Right hindlimb (tissue), 1 donor: Measurements from ENCODE around the gene CNTN2.
A peak's percentile ranks its signal among the peaks of the same experiment; 100 is the strongest.

Experiments
- DNase-seq: peaks from one replicate; pipeline ENCODE4 v3.0.0-alpha.2; 2018

CNTN2 gene

DNA sequence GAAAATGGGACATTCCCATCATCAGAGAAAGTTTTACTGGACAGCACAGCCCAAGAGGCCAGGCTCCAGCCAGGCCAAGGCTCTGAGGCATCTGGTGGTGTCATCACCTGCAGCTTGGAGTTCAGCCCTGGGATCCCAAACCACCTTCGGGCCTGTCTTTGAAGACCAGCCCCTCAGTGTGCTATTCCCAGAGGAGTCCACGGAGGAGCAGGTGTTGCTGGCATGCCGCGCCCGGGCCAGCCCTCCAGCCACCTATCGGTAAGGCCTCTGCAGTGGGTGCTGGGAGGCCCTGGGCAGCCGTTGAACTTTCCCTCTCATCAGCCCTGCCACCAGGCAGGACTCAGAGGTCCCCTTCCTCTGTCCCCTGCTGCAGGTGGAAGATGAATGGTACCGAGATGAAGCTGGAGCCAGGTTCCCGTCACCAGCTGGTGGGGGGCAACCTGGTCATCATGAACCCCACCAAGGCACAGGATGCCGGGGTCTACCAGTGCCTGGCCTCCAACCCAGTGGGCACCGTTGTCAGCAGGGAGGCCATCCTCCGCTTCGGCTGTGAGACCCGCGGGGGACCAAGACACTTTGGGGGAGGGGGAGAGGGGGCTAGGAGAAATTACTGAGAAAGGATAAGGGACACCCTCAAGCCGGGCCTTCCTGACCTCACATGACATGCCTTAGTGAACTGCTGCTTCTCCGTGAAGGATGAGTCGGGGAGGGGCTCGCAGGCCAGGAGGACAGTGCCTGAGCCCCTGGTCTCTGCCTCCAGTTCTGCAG lies 15.0 kb downstream of the CNTN2 start:
- no peak for DNase-seq

DNA sequence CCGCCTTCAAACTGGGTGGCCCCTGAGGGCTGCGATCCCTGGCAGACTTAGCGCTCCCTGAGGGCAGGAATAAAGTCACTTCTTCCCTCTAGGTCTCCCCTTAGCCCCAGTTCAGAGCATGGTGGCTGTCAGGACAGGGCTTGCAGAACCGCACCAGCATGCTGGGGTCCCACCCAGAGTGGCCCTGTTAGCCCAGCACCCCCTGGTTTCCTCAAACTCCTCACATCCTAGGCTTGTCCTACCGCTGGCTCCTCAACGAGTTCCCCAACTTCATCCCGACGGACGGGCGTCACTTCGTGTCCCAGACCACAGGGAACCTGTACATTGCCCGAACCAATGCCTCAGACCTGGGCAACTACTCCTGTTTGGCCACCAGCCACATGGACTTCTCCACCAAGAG lies 15.8 kb downstream of the CNTN2 start:
- no peak for DNase-seq

DNA sequence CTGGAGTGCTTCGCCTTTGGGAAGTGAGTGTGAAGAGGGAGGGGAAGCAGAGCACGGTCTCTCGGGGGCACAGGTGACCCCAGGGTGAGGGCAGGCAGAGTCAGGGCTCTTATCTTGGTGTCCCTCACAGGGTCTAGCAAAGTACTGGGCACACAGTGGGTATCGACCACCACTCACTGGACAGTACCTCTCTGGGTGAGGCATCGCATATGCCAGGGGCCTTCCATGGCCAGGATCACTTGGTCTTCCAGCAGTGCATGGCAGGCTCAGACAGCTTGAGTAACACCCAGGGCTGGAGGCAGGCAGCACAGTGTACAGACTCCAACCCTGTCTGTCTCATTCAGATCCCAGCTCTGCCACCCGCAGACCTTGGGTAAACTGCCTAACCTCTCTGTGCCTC lies 16.6 kb downstream of the CNTN2 start:
- DNase-seq: no peak

DNA sequence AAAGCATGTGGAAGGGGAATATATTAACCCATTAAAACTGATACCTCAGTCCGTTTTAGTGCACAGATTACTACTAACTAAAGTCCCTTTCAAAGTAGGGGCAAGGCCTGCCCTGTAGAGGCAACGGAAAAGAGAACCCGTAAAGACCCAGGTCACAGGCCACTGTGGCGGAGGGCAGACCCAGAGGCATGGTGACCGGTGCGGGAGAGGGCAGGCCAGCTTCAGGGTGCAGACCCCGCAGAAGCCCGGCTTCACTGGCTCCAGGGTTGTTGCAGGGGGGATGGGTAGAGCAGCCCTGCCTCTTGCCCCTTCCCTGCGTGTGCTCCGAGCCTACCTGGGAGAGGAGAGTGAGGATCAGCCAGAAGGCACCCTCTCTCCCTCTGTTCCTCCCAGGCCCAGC lies 17.7 kb downstream of the CNTN2 start:
- DNase-seq: no peak

DNA sequence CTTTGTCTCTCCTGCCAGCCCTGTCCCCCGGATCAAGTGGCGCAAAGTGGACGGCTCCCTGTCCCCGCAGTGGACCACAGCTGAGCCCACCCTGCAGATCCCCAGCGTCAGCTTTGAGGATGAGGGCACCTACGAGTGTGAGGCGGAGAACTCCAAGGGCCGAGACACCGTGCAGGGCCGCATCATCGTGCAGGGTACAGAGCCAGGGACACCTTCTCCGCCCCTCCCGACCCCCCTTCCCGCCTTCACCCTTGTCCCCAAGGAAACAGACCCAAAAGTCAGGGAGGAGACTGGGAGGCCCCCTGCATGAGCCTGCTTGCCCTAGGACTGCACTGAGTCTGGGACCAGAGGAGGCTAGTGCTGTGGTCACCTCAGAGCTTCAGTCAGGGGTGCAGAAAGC lies 18.2 kb downstream of the CNTN2 start:
- no peak for DNase-seq

DNA sequence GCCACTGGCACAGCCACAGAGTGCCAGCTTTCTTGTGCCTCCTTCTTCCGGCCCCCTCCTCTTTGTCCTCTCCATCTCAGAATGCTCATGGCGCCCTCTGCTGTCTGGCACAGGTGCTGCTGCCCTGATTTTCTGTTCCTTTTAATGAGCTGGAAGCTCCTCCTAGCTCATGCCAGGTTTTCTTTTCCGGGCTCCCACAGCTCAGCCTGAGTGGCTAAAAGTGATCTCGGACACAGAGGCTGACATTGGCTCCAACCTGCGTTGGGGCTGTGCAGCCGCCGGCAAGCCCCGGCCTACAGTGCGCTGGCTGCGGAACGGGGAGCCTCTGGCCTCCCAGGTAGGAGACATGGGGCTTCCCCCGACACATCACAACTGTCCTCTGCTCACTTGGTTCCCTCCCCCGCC lies 18.7 kb downstream of the CNTN2 start:
- peak; percentile 86 for DNase-seq

DNA sequence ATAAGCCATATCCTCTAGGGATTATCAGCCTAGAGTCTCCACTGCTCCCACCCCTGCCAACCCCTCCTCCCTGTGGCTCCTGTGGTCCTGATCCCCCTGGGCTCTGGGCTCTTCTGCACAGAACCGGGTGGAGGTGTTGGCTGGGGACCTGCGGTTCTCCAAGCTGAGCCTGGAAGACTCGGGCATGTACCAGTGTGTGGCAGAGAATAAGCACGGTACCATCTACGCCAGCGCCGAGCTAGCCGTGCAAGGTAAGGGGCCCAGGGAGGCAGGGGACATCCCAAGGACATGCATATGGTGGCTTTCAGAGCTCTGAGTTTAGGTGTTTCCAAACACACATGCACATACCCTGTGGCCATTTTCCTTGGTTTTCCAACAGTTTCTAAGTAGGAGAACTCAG lies 19.3 kb downstream of the CNTN2 start:
- no peak for DNase-seq

DNA sequence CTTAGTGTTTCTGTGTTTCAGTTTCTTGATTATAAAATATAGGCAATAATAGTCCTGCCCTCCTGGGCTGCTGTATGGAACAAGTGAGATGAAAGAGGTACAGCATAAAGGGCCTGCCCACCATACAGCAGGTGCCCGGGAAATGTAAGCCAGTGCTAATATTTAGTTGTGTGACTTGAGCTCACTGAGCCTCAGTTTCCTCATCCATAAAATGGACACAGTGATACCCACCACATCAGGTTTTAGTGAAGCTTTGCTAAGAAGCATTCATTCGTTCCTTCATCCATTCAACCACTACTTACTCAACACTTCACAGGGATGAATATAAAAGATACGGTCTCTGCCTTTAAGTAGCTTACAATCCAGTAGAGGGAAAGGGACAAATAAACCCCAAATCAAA lies 19.9 kb downstream of the CNTN2 start:
- DNase-seq: no peak

DNA sequence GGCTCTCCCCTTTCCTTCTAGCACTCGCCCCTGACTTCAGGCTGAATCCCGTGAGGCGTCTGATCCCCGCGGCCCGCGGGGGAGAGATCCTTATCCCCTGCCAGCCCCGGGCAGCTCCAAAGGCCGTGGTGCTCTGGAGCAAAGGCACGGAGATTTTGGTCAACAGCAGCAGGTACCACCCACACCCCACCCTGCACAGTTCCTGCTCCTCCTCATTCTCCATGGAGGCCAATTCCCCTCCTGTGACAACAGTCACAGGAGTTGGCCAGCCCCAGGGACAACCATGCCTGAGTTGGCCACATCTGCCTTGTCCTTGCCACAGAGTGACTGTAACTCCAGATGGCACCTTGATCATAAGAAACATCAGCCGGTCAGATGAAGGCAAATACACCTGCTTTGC lies 21.3 kb downstream of the CNTN2 start:
- DNase-seq: no peak

DNA sequence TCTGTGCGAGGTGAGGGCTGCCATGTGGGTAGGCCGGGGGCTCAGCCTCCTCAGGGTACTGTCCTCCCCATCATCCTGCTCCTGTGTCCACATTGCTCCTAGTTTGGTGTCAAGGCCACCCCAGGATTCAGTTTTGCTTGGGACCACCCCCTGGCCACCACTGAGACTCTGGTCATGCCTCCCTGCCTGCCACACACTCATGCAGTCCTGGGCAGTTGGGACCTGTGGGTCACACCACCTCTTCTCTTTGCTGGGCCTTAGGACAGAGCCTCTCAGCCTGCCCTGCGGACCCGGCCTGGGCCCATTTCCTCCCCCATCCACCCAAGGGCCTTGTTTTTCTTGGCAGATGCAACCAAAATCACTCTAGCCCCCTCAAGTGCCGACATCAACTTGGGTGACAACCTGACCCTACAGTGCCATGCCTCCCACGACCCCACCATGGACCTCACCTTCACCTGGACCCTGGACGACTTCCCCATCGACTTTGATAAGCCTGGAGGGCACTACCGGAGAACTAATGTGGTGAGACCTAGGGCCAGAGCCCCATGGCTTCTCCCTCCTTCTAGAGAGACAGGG lies 21.8 kb downstream of the CNTN2 start:
- no peak for DNase-seq

DNA sequence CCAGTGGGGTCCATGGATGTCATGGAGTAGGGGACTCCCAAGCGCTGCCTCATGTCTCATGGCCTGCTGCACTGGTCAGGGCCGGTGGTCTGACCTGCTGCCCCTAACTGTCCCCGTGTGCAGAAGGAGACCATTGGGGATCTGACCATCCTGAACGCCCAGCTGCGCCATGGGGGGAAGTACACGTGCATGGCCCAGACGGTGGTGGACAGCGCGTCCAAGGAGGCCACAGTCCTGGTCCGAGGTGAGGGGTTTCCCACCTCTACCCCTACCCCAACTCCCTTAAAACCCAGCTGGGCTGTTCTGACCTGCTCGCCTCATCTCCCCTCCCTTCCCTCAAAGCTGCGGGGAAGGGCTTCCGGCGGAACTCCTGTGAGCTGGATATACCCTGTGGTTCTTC lies 22.7 kb downstream of the CNTN2 start:
- DNase-seq: no peak

DNA sequence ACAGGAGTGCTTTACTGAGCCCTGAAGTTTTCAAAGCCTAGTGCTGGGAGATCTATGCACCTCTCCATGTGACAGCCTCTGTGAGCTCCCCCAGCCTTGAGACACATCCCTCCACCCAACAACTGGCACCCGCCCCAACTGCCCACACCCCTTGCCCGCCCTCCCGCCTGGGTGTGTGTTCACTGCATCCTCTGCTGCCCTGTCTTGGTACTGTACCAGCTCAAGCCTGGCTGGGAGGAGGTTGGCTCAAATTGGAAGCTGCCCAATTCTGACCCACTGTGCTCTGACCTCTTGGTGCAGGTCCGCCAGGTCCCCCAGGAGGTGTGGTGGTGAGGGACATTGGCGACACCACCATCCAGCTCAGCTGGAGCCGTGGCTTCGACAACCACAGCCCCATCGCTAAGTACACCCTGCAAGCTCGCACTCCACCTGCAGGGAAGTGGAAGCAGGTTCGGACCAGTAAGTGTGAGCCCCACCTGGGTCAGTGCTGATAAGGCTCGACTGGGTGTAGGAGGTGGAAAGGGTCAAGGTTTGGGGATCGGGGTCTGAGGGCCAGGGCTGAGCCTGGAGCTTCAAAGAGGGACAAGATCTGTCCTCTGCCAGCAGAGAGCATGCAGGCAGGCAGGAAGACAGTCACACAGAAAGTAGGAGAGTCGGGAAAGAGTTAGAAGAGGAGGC lies 23.3 kb downstream of the CNTN2 start:
- DNase-seq: no peak

DNA sequence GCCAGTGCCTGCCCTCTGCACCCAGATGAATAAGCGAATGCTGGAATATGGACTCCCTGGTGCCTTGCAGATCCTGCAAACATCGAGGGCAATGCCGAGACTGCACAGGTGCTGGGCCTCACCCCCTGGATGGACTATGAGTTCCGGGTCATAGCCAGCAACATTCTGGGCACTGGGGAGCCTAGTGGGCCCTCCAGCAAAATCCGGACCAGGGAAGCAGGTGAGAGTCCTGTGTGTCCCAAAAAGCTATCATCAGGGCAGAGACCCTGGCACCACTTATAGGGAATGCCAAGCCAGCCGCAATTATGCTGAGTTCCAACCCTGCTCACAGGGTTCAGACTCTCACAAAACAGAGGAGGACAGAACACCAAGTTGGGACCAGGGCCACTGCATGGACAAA lies 24.0 kb downstream of the CNTN2 start:
- no peak for DNase-seq

DNA sequence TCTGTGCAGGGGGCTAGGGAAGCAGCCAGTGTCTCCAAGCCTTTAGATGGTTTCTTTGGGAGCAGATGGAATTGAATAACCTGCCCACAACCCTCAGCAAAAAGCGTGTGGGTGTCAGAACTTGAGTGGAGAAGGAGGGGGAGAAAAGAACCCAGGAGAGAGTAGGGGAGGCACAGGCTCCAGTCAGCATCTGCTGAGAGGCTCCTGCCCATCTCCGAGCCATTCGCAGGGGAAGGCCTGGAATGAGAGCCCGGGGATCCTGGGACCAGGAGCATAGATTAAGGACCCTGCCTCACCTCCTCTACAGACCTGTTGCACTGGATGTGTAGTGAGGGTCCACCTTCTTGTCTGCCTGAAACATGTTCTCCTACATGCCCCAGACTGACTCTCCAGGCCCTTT lies 25.0 kb downstream of the CNTN2 start:
- no peak for DNase-seq

DNA sequence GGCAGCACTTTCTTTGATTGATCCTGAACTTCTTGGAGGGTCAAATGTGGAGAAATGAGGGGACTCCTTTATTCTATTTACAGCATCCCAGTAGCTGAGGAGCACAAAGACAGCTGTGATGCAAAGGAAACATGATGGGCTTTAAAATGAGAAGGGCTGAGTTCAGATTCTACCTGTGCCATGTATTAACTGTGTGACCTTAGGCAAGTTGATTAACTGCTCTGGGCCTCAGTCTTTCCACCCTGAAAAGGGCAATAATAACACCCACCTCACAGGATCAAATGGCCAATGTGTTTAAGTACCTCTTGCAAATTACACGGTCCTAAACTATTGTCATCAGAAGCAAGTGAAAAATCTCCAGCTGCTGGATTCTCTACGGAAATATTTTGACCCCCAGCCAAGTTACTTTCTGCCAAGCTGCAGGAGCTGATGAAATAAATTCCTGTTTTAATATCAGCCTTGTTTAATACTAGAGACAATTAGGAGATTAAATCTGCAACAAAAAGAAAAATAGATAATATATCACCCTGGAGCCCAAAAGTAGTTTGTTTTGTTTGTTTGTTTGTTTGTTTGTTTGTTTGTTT lies 25.5 kb downstream of the CNTN2 start:
- DNase-seq: no peak

DNA sequence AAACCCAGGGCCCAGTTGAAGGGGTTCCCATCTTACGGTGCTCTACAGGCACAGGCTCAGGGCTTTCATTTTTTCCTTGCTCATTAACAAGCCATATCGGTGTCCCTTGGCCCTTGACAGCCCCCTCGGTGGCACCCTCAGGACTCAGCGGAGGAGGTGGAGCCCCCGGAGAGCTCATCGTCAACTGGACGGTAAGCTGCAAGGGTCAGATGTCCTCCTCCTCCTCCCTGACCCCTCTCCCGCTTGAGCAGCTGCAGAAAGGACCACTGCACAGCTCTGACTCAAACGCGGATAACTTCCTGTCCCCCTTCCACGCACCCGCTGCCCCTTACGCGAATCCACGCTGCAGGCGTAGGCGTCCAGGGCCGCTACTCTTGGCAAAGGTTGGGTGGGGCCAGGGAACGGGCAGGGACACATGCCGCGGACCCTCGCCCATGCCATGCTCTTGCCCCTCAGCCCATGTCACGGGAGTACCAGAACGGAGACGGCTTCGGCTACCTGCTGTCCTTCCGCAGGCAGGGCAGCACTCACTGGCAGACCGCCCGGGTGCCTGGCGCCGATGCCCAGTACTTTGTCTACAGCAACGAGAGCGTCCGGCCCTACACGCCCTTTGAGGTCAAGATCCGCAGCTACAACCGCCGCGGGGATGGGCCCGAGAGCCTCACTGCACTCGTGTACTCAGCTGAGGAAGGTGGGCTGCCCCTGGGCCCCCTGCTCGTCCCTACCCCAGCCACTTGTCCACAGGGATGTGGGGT lies 26.5 kb downstream of the CNTN2 start:
- DNase-seq: no peak

DNA sequence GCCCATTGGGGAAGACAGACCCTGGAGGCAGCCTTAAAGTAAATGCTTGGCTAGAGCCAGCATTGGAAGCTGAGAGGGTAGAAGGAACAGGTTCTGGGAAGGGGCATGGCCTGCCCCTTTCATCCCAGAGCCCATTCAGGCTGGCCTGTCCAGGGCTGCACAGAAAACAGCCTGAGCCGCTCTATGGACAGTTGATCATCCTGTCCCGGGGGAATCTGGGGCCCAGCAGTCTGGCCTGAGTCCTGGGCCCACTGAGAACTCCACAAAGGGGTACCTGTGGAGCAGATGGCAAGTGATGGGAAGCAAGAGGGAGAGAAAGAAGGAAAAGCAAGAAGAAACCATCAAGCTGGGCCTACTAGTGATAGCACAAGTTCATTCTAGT lies 28.0 kb downstream of the CNTN2 start:
- no peak for DNase-seq

DNA sequence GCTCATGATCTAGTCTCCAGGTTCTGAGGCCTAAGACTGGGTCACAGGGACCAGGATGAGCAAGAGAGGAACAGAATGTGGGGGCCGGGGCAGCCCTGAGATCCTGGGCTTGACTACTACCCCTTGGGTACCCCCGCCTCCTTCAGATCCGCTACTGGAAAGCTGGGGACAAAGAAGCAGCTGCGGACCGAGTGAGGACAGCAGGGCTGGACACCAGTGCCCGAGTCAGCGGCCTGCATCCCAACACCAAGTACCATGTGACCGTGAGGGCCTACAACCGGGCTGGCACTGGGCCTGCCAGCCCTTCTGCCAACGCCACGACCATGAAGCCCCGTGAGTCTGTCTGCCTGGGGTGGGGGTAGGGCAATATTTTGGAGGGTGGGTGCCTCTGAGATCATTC lies 28.8 kb downstream of the CNTN2 start:
- DNase-seq: no peak

DNA sequence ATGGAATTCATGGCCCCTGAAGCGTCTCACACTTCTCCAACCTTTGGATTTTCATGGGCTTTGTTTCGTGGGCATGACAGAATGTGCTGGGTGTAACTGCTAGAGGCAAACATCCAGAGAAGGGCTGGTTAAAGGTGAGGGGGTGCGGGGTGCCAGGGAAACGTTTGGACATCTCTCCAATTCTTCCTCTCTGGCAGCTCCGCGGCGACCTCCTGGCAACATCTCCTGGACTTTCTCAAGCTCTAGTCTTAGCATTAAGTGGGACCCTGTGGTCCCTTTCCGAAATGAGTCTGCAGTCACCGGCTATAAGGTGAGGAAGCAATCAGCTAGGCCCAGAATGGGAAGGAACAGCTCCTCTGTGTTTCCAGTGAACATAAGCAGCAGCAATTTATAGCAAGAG lies 29.3 kb downstream of the CNTN2 start:
- no peak for DNase-seq

DNA sequence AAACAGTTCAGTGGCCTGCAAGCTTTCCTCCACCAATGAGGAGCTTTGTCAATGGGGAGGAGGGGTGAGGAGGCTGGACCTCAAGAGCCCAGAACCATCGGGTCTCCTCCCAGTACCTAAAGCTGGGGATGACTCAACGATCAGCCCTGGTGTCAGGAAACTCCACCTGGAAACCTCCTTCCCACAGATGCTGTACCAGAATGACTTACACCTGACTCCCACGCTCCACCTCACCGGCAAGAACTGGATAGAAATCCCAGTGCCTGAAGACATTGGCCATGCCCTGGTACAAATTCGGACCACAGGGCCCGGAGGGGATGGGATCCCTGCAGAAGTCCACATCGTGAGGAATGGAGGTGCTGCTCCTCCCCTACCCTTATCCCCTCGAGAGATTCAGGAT lies 29.9 kb downstream of the CNTN2 start:
- no peak for DNase-seq

DNA sequence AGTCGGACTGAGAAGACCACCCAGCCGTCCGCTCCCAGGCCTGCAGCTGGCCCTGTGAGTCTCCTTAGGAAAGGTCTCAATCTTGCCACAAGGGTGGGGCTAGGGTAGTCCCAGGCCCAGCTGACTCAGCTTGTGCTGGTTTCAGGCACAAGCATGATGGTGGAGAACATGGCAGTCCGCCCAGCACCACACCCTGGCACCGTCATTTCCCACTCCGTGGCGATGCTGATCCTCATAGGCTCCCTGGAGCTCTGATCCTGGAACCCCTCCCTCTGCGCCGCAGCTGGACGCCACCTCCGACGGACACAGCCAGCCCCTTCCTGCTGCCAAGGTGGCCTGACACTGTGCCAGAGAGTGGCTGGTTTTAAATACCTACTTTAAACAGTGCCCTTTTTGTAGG lies 30.5 kb downstream of the CNTN2 start:
- no peak for DNase-seq

DNA sequence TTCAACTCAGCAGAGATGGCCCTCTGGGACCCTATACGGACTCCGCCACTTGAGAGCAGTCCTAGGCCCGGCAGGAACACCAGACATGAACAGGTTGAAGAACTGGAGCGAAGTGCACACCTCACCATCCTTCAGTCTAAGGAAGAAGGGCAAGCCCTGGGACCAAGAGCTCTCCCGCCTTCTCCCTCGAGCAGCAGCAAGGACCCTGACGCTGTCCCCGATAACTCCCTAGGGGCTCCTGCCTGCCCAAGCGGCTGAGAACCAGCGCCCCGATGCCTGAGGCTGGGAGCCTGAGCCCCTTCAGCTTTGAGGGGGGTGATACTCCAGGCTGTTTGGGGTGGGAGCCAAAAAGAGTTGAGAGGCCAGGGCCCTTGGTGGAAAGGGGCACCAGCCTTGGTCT lies 31.1 kb downstream of the CNTN2 start:
- DNase-seq: no peak

DNA sequence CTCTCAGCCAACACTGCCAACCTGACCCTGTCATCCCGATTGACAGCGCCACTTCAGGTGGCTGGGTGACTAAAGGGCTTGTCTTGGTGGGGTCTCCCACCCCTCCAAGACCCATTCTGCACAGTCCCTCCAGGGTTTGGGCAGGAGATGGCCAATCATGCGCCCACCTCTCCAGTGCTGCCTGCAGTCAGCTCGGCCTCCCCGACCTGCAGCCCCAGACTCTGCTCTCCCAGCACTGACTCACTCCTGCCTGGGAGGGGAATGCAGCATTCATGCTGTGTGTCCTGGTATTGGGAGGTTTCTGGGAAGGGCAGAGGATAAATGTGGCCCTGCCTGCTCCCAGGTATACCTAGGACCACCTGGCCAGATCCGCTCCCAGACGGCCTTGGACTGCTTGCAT lies 31.5 kb downstream of the CNTN2 start:
- DNase-seq: no peak
